Immature natural killer cell (primary cell): ENCODE results near the gene LYSMD3. TPM values are rescaled to one million over a fixed set of nuclear protein-coding genes. Genes with fewer than 3 reads are reported as not detected.

Experiments used
- DNase-seq, 3 donors: peaks; one replicate each; pipeline ENCODE4 v3.0.0; 2022; ENCODE audit warnings: mixed read lengths in 1 of 3
- H3K27ac Mint-ChIP-seq, 6 donors: one replicate each; pipeline ENCODE4 v1.8.0; 2020; ENCODE audit warnings: mixed read lengths in 6 of 6, mild to moderate bottlenecking in 5 of 6, inconsistent platforms in 4 of 6, moderate library complexity in 3 of 6
- H3K27me3 Mint-ChIP-seq, 3 donors: one replicate each; pipeline ENCODE4 v1.8.0; 2020 to 2021; ENCODE audit warnings: low read depth in 3 of 3, mild to moderate bottlenecking in 3 of 3, mixed read lengths in 3 of 3, moderate library complexity in 3 of 3, inconsistent platforms in 1 of 3
- H3K36me3 Mint-ChIP-seq, 3 donors: one replicate each; pipeline ENCODE4 v1.8.0; 2020; ENCODE audit warnings: mixed read lengths in 3 of 3, inconsistent platforms in 2 of 3, mild to moderate bottlenecking in 2 of 3
- H3K4me1 Mint-ChIP-seq, 2 donors: one replicate each; pipeline ENCODE4 v1.8.0; 2020; ENCODE audit warnings: inconsistent platforms in 2 of 2, mild to moderate bottlenecking in 2 of 2, mixed read lengths in 2 of 2, moderate library complexity in 1 of 2
- H3K4me3 Mint-ChIP-seq, 5 donors: one replicate each; pipeline ENCODE4 v1.8.0; 2020; ENCODE audit warnings: mild to moderate bottlenecking in 5 of 5, mixed read lengths in 5 of 5, inconsistent platforms in 3 of 5, moderate library complexity in 3 of 5
- H3K9me3 Mint-ChIP-seq, 6 donors: one replicate each; pipeline ENCODE4 v1.8.0; 2020; ENCODE audit warnings: mild to moderate bottlenecking in 6 of 6, mixed read lengths in 6 of 6, inconsistent platforms in 4 of 6, moderate library complexity in 3 of 6
- polyA plus RNA-seq, 3 donors: library from polyadenylated mRNA; unstranded; fragments of 300-500 nt; fragmentation: Illumina TruSeq; gene quantifications; one replicate each; pipeline ENCODE4 v1.2.3, GENCODE V29; 2021

The LYSMD3 gene
- polyA plus RNA-seq, 3 donors from 2014 or later: 6.5 to 11.7 (median 9.4) TPM

- Mint-ChIP-seq H3K27ac (no peak overlapping the region), H3K36me3 (no peaks in the 10 kb centered on the region), H3K9me3 (no peaks in the 10 kb centered on the region), H3K4me3 (no peak overlapping the region), H3K4me1 (peaks cover 0 to 6% of the 10 kb centered on the region in 2 donors), H3K27me3 (peaks cover 3 to 19% (median 12%) of the 10 kb centered on the region in 3 donors)
- DNase-seq: no peak
Observed at GRCh38 chr5:90557391-90557790, 28.0 kb upstream of the LYSMD3 start.

- Mint-ChIP-seq H3K27ac (no peak overlapping the region), H3K27me3 (peaks cover 11 to 19% (median 12%) of the 10 kb centered on the region in 3 donors), H3K4me1 (peaks cover 0 to 6% of the 10 kb centered on the region in 2 donors)
Observed at GRCh38 chr5:90555666-90556065, 26.3 kb upstream of the LYSMD3 start.

GRCh38 chr5:90554358-90555006 is 25.1 kb upstream of the LYSMD3 start:
- no peak overlapping the region for H3K27ac Mint-ChIP-seq

More at GRCh38 chr5:90555666-90556065, 26.3 kb upstream of the LYSMD3 start:
- Mint-ChIP-seq H3K9me3 (no peaks in the 10 kb centered on the region), H3K4me3 (no peak overlapping the region), H3K36me3 (no peaks in the 10 kb centered on the region)
- DNase-seq: no peak

DNA sequence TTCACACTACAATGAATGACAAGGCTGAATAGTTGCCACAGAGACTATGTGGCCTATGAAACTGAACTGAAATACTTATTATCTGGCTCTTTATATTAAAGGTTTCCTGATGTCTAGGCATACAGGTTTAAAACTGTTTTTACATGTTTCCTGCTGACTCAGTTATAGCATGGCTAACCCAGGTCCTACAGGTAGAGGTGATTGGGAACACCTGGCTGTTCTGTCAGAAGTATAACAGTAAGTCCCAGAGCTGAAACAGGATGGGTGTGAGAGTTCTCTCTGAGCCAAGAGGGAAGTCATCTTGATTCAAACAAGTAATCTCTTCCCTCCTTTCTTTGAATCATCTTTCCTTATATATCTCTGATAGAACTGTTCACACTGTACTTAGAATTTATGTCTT is 24.3 kb upstream of the LYSMD3 start:
- H3K9me3 Mint-ChIP-seq: no peaks in the 10 kb centered on the region
- H3K36me3 Mint-ChIP-seq: no peaks in the 10 kb centered on the region
- H3K4me1 Mint-ChIP-seq: peaks cover 0 to 6% of the 10 kb centered on the region in 2 donors
- H3K27ac Mint-ChIP-seq: no peak overlapping the region
- H3K27me3 Mint-ChIP-seq: peaks cover 10 to 15% (median 11%) of the 10 kb centered on the region in 3 donors
- no peak for DNase-seq
- no peak overlapping the region for H3K4me3 Mint-ChIP-seq

More at GRCh38 chr5:90554358-90555006, 25.1 kb upstream of the LYSMD3 start:
- H3K4me3 Mint-ChIP-seq: no peak overlapping the region
- no peaks in the 10 kb centered on the region for H3K9me3 Mint-ChIP-seq
- no peak for DNase-seq
- H3K27me3 Mint-ChIP-seq: peaks cover 11 to 17% (median 12%) of the 10 kb centered on the region in 3 donors
- peaks cover 0 to 6% of the 10 kb centered on the region in 2 donors for H3K4me1 Mint-ChIP-seq
- H3K36me3 Mint-ChIP-seq: no peaks in the 10 kb centered on the region

GRCh38 chr5:90551376-90551775 is 22.0 kb upstream of the LYSMD3 start:
- no peak for DNase-seq
- Mint-ChIP-seq H3K36me3 (no peaks in the 10 kb centered on the region), H3K4me3 (no peak overlapping the region), H3K9me3 (no peaks in the 10 kb centered on the region), H3K27me3 (peaks cover 3 to 22% (median 8%) of the 10 kb centered on the region in 3 donors), H3K4me1 (no peaks in the 10 kb centered on the region), H3K27ac (no peak overlapping the region)

DNA sequence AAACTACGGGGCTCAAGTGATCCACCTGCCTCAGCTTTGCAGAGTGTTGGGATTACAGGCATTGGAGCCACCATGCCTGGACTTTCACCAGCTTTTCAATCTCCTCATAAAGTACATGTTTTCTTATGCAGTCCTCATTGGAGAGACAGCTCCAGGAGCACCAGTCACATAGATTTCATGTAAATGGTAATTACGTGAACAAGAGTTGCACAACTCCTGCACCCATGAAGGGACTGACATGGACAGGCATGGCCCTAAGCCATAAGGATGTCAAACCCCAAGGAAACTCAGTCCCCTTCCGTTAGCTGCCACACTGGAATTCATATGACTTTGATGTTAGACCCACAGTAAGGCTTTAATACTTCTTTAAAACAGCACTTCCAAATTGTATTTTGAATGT is 21.6 kb upstream of the LYSMD3 start:
- Mint-ChIP-seq H3K27me3 (peaks cover 2 to 21% (median 8%) of the 10 kb centered on the region in 3 donors), H3K4me3 (no peak overlapping the region), H3K27ac (no peak overlapping the region), H3K36me3 (no peaks in the 10 kb centered on the region), H3K9me3 (no peaks in the 10 kb centered on the region), H3K4me1 (no peaks in the 10 kb centered on the region)
- no peak for DNase-seq

DNA sequence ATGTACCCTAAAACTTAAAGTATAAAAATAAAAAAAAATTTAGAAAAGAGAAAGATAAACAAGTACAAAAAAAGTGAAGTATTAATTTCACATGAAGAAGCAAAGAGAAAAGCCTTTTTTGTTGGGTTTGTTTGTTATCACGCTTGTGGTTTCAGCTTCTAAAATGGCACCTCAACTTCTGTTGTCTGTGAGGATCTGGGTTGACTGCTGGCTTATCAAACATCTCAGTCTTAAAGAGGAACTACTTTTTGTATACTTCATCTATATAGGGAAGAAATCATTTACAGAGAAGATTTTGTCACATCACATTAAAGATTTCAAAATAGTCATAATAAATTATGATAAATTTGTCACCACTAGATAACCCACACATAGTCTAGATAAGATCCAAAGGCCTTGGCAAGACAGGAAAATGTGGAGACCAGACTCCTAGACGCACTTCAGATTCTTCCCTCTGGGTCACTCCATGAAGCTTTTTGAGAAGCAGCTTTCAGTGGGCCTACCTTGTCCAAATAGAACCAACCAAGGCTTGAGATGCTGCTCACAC is 20.4 kb upstream of the LYSMD3 start:
- DNase-seq: no peak
- no peak overlapping the region for H3K27ac Mint-ChIP-seq
- H3K36me3 Mint-ChIP-seq: no peaks in the 10 kb centered on the region
- H3K4me3 Mint-ChIP-seq: no peak overlapping the region
- H3K4me1 Mint-ChIP-seq: no peaks in the 10 kb centered on the region
- no peaks in the 10 kb centered on the region for H3K9me3 Mint-ChIP-seq
- H3K27me3 Mint-ChIP-seq: peaks cover 0 to 18% (median 10%) of the 10 kb centered on the region in 3 donors

DNA sequence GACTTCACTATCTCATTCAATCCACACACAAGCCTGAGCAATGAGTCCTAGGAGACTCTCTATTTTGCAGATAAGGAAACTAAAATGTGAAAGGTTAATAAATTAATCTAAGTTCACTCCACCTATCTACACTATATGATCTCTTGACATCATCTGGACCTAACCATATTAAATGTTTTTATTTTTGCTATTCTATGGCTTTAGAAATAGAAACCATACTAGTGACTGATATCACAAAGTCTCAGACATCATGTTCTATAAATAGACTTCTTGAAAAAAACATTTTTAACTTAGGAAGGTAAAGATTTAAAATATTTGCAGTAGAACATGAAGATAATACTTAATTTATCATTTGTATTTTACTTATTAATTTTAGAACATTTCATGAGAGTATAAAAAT is 19.8 kb upstream of the LYSMD3 start:
- no peak for DNase-seq
- Mint-ChIP-seq H3K27ac (no peak overlapping the region), H3K9me3 (no peaks in the 10 kb centered on the region), H3K36me3 (no peaks in the 10 kb centered on the region), H3K4me1 (no peaks in the 10 kb centered on the region), H3K27me3 (peaks cover 0 to 17% (median 10%) of the 10 kb centered on the region in 3 donors), H3K4me3 (no peak overlapping the region)

GRCh38 chr5:90548069-90548593 is 18.7 kb upstream of the LYSMD3 start:
- Mint-ChIP-seq H3K27me3 (peaks cover 4 to 15% (median 12%) of the 10 kb centered on the region in 3 donors), H3K4me1 (no peaks in the 10 kb centered on the region), H3K9me3 (no peaks in the 10 kb centered on the region), H3K36me3 (no peaks in the 10 kb centered on the region), H3K4me3 (no peak overlapping the region), H3K27ac (no peak overlapping the region)
- DNase-seq: no peak

- Mint-ChIP-seq H3K4me3 (no peak overlapping the region), H3K27me3 (peaks cover 4 to 11% (median 11%) of the 10 kb centered on the region in 3 donors), H3K9me3 (no peaks in the 10 kb centered on the region), H3K27ac (no peak overlapping the region), H3K36me3 (no peaks in the 10 kb centered on the region), H3K4me1 (no peaks in the 10 kb centered on the region)
- DNase-seq: no peak
Observed at GRCh38 chr5:90547072-90547536, 17.7 kb upstream of the LYSMD3 start.

GRCh38 chr5:90546216-90546837 is 16.9 kb upstream of the LYSMD3 start:
- Mint-ChIP-seq H3K27me3 (peaks cover 4 to 16% (median 7%) of the 10 kb centered on the region in 3 donors), H3K27ac (no peak overlapping the region), H3K9me3 (no peaks in the 10 kb centered on the region), H3K4me1 (no peaks in the 10 kb centered on the region), H3K4me3 (no peak overlapping the region), H3K36me3 (no peaks in the 10 kb centered on the region)
- DNase-seq: no peak

DNA sequence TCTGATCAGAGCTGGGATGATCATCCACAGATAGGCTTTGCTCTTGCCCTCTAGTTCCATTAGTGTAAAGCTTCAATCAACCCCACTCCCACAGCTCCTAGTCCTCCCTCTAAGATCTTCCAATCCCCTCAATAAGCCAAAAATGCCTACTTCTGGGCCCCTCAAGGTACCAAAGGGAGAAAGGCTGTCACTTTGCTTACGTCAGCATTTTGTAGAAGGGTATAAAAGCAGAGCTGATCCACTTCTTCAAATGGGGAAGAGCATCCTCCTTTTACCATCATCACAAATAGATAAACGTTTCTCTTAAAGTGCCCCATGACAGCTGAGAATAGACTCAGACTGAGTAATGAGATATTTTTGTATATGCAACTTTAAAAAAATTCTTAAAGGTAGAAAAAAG is 16.1 kb upstream of the LYSMD3 start:
- peaks cover 4 to 19% (median 5%) of the 10 kb centered on the region in 3 donors for H3K27me3 Mint-ChIP-seq
- no peaks in the 10 kb centered on the region for H3K9me3 Mint-ChIP-seq
- no peaks in the 10 kb centered on the region for H3K36me3 Mint-ChIP-seq
- no peak for DNase-seq
- no peak overlapping the region for H3K4me3 Mint-ChIP-seq
- no peaks in the 10 kb centered on the region for H3K4me1 Mint-ChIP-seq
- H3K27ac Mint-ChIP-seq: no peak overlapping the region

DNA sequence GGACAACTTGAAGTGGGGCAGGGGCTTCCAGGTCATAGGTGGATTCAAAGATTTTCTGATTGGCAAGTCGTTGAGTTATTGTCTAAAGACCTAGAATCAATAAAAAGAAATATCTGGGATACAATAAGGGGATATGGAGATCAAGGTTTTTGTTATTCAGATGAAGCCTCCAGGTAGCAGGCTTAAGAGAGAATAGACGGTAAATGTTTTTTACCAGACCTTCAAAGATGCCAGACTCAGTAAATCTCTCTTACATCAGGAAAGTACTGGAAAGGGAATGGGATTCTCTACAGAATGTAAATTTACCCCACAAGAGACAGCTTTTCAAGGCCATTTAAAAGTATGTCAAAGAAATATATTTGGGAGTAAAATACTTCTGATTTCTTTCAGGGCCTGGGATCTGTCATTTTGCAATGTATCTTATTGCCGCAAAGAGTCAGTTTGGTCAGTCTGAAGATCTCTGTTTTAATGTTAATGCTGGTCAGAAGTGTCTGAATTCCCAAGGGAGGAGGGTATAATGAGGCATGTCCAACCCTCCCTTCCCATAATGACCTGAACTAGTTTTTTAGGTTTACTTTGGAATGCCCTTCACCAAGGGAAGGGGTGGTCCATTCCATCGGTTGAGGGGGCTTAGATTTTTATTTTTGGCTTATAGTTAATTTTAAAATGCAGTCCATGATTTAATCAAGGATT is 13.6 kb upstream of the LYSMD3 start:
- Mint-ChIP-seq H3K4me1 (no peaks in the 10 kb centered on the region), H3K27me3 (peaks cover 4 to 20% (median 5%) of the 10 kb centered on the region in 3 donors), H3K27ac (no peak overlapping the region), H3K36me3 (no peaks in the 10 kb centered on the region), H3K9me3 (no peaks in the 10 kb centered on the region), H3K4me3 (no peak overlapping the region)
- DNase-seq: no peak

GRCh38 chr5:90534922-90535321 is 5.5 kb upstream of the LYSMD3 start:
- no peak overlapping the region for H3K4me3 Mint-ChIP-seq

More at GRCh38 chr5:90534922-90535321, 5.5 kb upstream of the LYSMD3 start:
- Mint-ChIP-seq H3K36me3 (no peaks in the 10 kb centered on the region), H3K4me1 (peaks cover 2 to 7% of the 10 kb centered on the region in 2 donors), H3K27ac (no peak overlapping the region), H3K9me3 (no peaks in the 10 kb centered on the region), H3K27me3 (peaks cover 0 to 17% (median 6%) of the 10 kb centered on the region in 3 donors)
- DNase-seq: no peak
